Gastrocnemius medialis (tissue), 4 donors: ENCODE results near the gene TRIM29.

Experiments used
- POLR2A ChIP-seq, 2 donors: fragments of 450-650 bp; IDR thresholded peaks; one replicate each; pipeline ENCODE4 v1.6.1; 2017; ENCODE audit warnings: antibody characterized with exemption in 2 of 2, mild to moderate bottlenecking in 2 of 2, moderate library complexity in 2 of 2
- TF ChIP-seq, protein P1 (sequence below), 5 experiments: fragments of 450-650 bp in 3 of 5; fragments of 200-600 bp in 2 of 5; sonication (generic) in 2 of 5; IDR thresholded peaks in 4 of 5; conservative IDR thresholded peaks in 1 of 5; 1 replicate in 4 of 5; 2 replicates in 1 of 5; pipeline ENCODE4 v1.5.1; 2016 to 2019; ENCODE audit warnings: antibody characterized with exemption in 5 of 5, mild to moderate bottlenecking in 3 of 5, moderate library complexity in 3 of 5

- TF ChIP-seq, protein P1, sequence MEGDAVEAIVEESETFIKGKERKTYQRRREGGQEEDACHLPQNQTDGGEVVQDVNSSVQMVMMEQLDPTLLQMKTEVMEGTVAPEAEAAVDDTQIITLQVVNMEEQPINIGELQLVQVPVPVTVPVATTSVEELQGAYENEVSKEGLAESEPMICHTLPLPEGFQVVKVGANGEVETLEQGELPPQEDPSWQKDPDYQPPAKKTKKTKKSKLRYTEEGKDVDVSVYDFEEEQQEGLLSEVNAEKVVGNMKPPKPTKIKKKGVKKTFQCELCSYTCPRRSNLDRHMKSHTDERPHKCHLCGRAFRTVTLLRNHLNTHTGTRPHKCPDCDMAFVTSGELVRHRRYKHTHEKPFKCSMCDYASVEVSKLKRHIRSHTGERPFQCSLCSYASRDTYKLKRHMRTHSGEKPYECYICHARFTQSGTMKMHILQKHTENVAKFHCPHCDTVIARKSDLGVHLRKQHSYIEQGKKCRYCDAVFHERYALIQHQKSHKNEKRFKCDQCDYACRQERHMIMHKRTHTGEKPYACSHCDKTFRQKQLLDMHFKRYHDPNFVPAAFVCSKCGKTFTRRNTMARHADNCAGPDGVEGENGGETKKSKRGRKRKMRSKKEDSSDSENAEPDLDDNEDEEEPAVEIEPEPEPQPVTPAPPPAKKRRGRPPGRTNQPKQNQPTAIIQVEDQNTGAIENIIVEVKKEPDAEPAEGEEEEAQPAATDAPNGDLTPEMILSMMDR (IDR thresholded peaks at IDR 0.05 in 4 of 5, conservative IDR thresholded peaks at IDR 0.05 in 1 of 5): no peak
- no peak for TF ChIP-seq POLR2A (IDR thresholded peaks at IDR 0.05)
Observed at GRCh38 chr11:120123946-120124345, 14.0 kb downstream of the TRIM29 start.
